Skeletal muscle satellite cell (primary cell): ENCODE measurements around the gene CYS1.

Experiments used
- H3K27me3 ChIP-seq: 2 replicates; pipeline ENCODE4 v1.7.0; 2013; ENCODE audit warnings: low read length; ENCODE audit not compliant: control insufficient read depth, insufficient read depth
- H3K36me3 ChIP-seq: 2 replicates; pipeline ENCODE4 v1.7.0; 2013; ENCODE audit warnings: mild to moderate bottlenecking, control low read depth, low read length; ENCODE audit not compliant: insufficient read depth
- H3K4me1 ChIP-seq: 2 replicates; pipeline ENCODE4 v1.7.0; 2013; ENCODE audit warnings: low read length; ENCODE audit not compliant: control insufficient read depth, insufficient read depth
- H3K4me2 ChIP-seq: 2 replicates; pipeline ENCODE4 v1.7.0; 2013; ENCODE audit warnings: mild to moderate bottlenecking, low read length
- H3K4me3 ChIP-seq: 2 replicates; pipeline ENCODE4 v1.7.0; 2013; ENCODE audit warnings: low read length
- H3K9ac ChIP-seq: 2 replicates; pipeline ENCODE4 v1.7.0; 2013; ENCODE audit warnings: mild to moderate bottlenecking, low read depth, low read length, moderate library complexity
- H3K9me3 ChIP-seq: replicated peaks from 2 replicates; pipeline ENCODE4 v1.7.0; 2013; ENCODE audit warnings: mild to moderate bottlenecking, control low read depth, low read length

Gene CYS1

GRCh38 chr2:10041711-10042110 lies 38.5 kb downstream of the CYS1 start:
- Histone ChIP-seq H3K36me3 (no peaks in the 10 kb centered on the region), H3K9me3 (no peaks in the 10 kb centered on the region)

GRCh38 chr2:10039658-10040410 lies 40.4 kb downstream of the CYS1 start:
- peaks cover 35% of the 10 kb centered on the region for H3K4me1 ChIP-seq
- no peaks in the 10 kb centered on the region for H3K9me3 ChIP-seq
- no peak overlapping the region for H3K4me2 ChIP-seq
- H3K9ac ChIP-seq = no peak overlapping the region
- H3K36me3 ChIP-seq = no peaks in the 10 kb centered on the region
- no peak overlapping the region for H3K4me3 ChIP-seq
- peaks cover 3% of the 10 kb centered on the region for H3K27me3 ChIP-seq

More at GRCh38 chr2:10041711-10042110, 38.5 kb downstream of the CYS1 start:
- Histone ChIP-seq H3K27me3 (peaks cover 3% of the 10 kb centered on the region), H3K4me2 (no peak overlapping the region), H3K4me1 (peaks cover 24% of the 10 kb centered on the region), H3K4me3 (no peak overlapping the region), H3K9ac (no peak overlapping the region)

DNA sequence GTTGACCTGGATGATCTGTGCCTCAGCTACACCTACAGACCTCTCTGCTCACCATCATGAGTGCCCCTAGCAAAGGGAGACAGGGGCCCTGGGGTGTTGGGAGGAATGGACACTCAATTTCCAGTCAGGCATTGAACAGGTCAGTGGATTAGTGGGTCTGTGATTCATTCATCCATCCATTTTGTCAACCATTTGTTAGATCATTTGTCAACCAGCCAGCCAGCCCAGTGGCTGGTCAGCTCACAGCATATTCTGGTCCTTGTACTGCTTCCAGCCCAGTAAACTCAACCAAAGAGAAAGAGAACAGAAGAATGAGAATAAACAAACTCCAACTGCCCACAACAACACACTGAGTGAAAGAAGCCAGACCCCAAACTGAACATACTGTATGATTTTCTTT lies 41.5 kb downstream of the CYS1 start:
- Histone ChIP-seq H3K27me3 (peaks cover 3% of the 10 kb centered on the region), H3K4me3 (no peak overlapping the region), H3K9ac (no peak overlapping the region), H3K4me1 (peaks cover 35% of the 10 kb centered on the region), H3K9me3 (no peaks in the 10 kb centered on the region), H3K36me3 (no peaks in the 10 kb centered on the region), H3K4me2 (no peak overlapping the region)

- Histone ChIP-seq H3K9me3 (no peaks in the 10 kb centered on the region), H3K4me2 (no peak overlapping the region), H3K4me1 (peaks cover 33% of the 10 kb centered on the region), H3K4me3 (no peak overlapping the region), H3K27me3 (peaks cover 3% of the 10 kb centered on the region), H3K9ac (no peak overlapping the region), H3K36me3 (no peaks in the 10 kb centered on the region)
These were observed 42.1 kb downstream of the CYS1 start for GRCh38 chr2:10038123-10038522.

- peak overlapping the region; percentile 16 for H3K4me3 ChIP-seq
These were observed 43.9 kb downstream of the CYS1 start for GRCh38 chr2:10036095-10036884.

GRCh38 chr2:10035633-10036032 lies 44.6 kb downstream of the CYS1 start:
- H3K9ac ChIP-seq = no peak overlapping the region
- no peaks in the 10 kb centered on the region for H3K9me3 ChIP-seq
- H3K36me3 ChIP-seq = no peaks in the 10 kb centered on the region
- H3K4me2 ChIP-seq = peak overlapping the region; percentile 50
- H3K4me1 ChIP-seq = peaks cover 28% of the 10 kb centered on the region
- H3K27me3 ChIP-seq = peaks cover 2% of the 10 kb centered on the region
- no peak overlapping the region for H3K4me3 ChIP-seq

More at GRCh38 chr2:10036095-10036884, 43.9 kb downstream of the CYS1 start:
- Histone ChIP-seq H3K4me2 (peak overlapping the region; percentile 50), H3K9ac (peak overlapping the region; percentile 54), H3K27me3 (peaks cover 3% of the 10 kb centered on the region), H3K4me1 (peaks cover 29% of the 10 kb centered on the region), H3K36me3 (no peaks in the 10 kb centered on the region), H3K9me3 (no peaks in the 10 kb centered on the region)

- H3K27me3 ChIP-seq = no peaks in the 10 kb centered on the region
- no peak overlapping the region for H3K4me2 ChIP-seq
- no peak overlapping the region for H3K9ac ChIP-seq
- no peaks in the 10 kb centered on the region for H3K36me3 ChIP-seq
- no peaks in the 10 kb centered on the region for H3K9me3 ChIP-seq
- no peak overlapping the region for H3K4me3 ChIP-seq
- peaks cover 25% of the 10 kb centered on the region for H3K4me1 ChIP-seq
These were observed 45.2 kb downstream of the CYS1 start for GRCh38 chr2:10035053-10035422.

DNA sequence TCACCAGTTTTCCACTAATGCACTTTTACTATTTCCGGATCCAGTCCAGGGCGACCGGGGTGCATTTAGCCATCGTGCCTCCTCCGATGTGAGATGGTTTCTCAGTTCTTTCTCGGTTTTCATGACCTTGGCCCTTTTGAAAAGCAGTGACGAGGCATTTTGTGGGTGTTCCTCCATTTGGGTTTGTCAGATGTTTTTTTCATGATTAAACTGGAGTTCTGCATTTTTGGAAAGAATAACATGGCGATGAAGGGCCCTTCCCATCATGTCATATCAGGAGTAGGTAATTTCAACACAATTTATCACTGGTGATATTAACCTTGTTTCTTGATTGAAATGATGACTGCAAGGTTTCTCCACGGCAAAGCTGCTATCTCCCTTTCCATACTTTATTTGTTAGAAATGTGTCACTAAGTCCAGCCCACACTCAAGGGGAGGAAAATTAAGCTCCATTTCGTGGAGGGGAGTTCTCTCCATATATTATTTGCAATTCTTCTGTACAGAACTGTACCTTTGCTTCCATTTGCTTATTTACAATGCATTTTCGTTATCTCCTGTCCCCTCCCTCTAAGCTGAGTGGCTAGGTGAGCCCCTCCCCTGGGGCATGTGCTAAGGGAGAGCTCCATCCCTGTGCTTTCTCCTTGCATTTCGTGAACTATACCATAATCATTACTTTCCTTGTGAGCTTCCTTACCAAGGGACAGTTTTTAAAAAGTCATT lies 45.7 kb downstream of the CYS1 start:
- Histone ChIP-seq H3K36me3 (no peaks in the 10 kb centered on the region), H3K27me3 (no peaks in the 10 kb centered on the region), H3K4me1 (peaks cover 25% of the 10 kb centered on the region), H3K4me3 (no peak overlapping the region), H3K4me2 (no peak overlapping the region), H3K9ac (no peak overlapping the region), H3K9me3 (no peaks in the 10 kb centered on the region)

DNA sequence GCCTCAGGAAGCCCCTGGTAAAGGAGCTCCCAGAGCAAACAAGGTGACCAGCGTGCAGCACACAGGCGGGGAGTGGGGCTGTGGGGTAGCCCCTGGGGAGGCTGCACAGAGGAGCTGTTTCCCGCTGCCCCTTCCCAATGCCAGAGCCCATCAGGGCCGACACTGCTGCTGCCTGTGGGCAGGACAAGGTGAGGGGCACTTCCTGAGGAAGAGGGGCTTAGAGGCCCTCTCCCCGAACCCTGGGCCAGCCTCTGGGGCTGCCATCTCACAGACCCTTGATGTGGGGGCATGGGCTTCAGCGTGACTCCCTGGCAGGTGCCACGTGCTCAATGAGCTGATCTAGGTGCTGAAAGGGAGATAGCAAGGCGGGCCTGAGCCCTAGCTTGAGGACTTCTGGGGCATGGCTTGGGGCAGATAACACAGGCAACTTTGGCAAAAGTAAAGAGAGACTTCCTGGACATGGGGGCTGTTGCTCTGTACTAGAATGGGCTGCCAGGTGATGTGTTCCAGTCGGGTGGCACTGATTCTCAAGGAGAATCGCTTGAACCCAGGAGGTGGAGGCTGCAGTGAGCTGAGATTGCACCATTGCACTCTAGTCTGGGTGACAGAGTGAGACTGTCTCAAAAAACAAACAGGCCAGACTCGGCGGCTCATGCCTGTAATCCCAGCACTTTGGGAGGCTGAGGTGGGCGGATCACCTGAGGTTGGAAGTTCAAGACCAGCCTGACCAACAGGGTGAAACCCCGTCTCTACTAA lies 46.8 kb downstream of the CYS1 start:
- no peaks in the 10 kb centered on the region for H3K27me3 ChIP-seq
- no peak overlapping the region for H3K4me2 ChIP-seq
- no peak overlapping the region for H3K4me3 ChIP-seq
- H3K9ac ChIP-seq = no peak overlapping the region
- peaks cover 25% of the 10 kb centered on the region for H3K4me1 ChIP-seq
- H3K9me3 ChIP-seq = no peaks in the 10 kb centered on the region
- H3K36me3 ChIP-seq = no peaks in the 10 kb centered on the region

DNA sequence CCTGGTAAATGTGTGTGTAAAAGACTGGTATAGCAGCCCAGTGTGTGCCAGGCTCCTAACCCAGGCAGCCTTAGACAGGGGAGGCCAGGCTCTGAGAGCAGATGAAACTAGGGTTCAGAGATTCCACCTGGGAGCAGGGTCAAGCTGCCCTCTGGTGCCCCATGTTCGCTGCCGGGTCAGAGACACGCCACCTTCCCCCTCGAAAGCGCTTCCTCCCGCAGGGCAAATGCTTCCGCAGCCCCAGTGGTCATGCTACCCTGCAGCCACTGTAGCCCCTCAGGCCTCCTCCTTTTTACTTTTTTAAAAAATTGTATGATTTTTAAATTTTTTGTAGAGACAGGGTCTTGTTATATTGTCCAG lies 47.5 kb downstream of the CYS1 start:
- no peaks in the 10 kb centered on the region for H3K27me3 ChIP-seq
- H3K9ac ChIP-seq = no peak overlapping the region
- H3K4me1 ChIP-seq = peaks cover 21% of the 10 kb centered on the region
- H3K9me3 ChIP-seq = no peaks in the 10 kb centered on the region
- H3K4me2 ChIP-seq = no peak overlapping the region
- no peak overlapping the region for H3K4me3 ChIP-seq
- no peaks in the 10 kb centered on the region for H3K36me3 ChIP-seq
